ENCODE results near the gene CD109.
"Not testable (repeated sequence)": the region's sequence is repeated elsewhere in the genome, so short reads cannot be mapped to it uniquely, and the experiment has no call there.

The CD109 gene

DNA sequence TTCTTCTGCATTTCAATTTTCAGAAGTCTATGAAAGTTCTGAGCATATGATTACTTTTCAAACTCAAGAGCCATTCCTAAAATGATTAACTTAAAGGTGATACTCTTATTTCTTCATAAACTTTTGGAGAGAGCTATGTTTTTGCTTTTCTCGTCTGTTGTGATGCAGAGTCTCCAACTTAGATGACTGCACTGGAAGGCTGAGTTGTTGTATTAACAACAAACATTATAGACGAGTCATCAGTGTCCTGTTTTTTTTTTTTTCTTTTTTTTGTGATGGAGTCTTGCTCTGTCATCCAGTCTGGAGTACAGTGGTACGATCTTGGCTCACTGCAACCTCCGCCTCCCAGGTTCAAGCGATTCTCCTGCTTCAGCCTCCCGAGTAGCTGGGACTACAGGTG, 101.9 kb downstream of the CD109 start:
- no peak for DNase-seq

DNA sequence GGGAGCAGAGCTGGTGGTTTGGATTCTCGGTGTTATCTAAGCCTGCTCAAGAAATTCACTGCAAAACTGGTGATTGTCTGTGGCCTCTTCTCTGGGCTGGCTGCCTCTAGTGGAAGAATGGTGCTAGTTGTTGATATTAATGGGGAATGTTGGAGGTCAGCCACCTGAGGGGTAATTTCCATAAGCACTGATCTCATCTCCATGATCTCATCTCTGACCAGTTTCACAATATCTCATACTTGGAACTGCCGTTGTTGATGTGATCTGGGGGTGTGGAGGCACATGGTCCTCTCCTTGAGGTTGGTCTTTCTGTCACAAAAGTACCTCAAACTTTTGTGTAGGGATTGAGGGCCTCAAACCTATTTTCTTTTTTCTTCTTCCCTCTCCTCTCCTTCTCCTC, 102.6 kb downstream of the CD109 start:
- DNase-seq = peak; percentile 38

DNA sequence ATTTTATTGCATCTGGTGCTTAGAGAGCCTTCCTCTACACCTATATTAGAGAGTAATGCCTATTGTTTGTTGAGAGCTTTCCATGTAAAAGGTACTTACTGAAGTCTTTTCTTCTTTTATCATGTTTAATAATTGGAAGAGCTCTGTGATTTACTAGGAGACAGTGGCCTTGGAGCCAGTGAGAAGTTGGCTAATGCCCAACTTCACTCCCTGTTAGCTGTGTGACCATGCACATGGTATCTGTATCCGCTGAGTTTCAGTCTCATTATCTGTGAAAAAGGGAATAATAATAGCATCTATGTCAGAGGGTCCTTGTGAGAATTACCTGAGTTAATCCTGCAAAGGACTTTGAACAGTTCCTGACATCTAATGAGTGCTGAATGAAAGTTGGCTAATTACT, 105.0 kb downstream of the CD109 start:
- DNase-seq = no peak

DNA sequence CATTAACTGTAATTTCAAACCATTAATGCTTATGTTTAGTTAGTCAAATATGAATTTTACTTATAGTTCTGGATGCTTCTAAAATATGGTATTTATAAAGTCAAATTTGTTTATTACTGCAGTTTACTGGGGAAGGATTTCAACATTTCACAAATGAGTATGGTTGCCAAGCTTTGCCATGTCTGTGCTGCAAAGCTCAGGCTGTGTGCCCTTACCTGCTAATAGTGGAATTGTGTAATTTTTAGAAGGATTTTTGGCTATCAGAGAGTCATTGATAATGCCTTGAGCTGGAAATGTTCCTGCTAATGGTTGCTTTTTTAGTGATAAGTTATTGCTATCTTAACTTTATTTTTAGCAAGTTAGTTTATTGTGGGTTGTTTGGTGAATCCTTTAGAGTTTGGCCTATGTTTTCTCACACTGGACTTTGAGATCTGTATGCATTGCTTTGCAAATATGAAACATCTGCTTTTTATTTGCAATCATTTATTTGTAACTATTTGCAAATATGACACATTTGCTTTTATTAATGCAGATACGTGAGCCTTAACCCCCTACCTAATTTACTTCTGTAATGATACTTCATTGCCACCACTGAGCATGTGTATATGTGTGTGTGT, 105.8 kb downstream of the CD109 start:
- DNase-seq = no peak

DNA sequence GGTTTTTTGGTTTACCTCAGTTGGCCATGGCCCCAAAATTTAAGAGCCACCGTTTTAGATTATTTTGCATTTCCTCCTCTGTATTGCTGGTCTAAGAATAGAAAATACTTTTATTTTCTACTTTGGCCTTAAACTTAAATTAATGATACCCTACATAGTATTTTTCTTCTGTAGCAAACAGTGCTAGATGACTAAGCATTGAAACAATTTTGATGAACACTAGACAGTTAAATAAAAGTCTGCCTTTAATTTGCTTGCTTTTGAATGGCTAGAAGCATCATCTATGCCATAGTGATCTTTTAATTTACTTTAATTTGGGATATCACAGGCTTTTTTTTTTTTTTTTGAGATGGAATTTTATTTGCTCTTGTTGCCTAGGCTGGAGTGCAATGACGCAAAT, 106.4 kb downstream of the CD109 start:
- no peak for DNase-seq

DNA sequence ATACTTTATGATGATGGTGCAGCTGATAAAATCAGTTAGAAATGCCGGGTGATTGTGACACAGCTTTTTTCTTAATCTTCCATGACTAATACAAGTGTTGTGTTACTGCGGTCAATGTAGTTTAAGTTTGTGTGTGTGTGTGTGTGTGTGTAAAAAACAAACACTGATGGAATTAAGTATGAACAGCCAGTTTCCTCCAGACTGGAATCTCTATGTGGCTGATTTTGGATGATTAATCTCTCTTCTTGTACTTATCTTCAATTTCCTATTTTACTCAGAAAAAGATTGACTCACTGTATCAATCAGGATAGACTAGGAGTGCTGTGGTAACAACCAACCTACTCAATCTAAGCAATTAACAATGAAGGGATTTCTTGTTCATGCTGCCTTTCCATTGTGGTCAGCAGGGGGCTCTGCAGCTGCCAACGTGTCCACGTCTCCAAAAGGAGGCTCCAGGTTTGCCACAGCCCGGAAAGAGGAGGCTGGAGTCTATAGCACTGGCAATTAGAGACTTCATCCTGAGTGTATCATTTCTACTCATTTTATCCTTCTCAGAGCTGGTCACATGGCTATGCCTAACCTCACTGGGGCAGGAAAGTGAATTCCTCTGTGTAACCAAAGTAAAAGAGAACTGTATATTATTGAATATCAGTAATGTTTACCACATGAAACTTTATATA, 107.7 kb downstream of the CD109 start:
- DNase-seq = peak; percentile 58

DNA sequence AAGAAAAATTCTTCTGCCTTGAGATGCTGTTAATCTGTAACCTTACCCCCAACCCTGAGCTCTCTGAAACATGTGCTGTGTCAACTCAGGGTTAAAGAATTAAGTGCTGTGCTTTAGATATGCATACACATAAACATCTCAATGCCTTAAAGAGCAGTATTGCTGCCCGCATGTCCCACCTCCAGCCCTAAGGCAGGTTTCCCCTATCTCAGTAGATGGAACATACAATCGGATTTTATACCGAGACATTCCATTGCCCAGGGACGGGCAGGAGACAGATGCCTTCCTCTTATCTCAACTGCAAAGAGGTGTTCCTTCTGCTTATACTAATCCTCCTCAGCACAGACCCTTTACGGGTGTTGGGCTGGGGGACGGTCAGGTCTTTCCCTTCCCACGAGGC, 109.2 kb downstream of the CD109 start:
- DNase-seq = not testable (repeated sequence)

DNA sequence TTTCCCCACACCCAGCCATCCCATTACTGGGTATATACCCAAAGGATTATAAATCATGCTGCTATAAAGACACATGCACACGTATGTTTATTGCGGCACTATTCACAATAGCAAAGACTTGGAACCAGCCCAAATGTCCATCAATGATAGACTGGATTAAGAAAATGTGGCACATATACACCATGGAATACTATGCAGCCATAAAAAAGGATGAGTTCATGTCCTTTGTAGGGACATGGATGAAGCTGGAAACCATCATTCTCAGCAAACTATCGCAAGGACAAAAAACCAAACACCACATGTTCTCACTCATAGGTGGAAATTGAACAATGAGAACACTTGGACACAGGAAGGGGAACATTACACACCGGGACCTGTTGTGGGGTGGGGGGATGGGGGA, 110.0 kb downstream of the CD109 start:
- DNase-seq = not testable (repeated sequence)

DNA sequence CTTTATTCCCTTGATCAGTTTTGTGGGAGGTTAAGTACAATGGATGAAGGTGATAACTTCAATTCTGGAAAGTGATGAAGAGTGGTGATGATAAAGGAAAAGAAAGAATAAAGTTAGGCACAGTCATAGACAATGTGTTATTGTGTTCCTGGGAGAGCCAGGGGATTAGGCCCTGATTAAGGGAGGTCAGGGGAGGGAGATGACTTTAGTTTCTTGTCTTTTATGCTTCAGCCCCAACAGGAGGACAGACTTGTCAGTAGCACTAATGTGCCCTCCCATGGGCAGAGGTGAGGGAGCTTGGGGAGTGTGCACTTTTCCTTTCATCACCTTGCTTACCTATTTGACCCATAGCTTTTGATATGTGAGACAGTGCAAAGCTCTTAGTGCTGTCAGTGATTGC, 115.7 kb downstream of the CD109 start:
- no peak for DNase-seq

DNA sequence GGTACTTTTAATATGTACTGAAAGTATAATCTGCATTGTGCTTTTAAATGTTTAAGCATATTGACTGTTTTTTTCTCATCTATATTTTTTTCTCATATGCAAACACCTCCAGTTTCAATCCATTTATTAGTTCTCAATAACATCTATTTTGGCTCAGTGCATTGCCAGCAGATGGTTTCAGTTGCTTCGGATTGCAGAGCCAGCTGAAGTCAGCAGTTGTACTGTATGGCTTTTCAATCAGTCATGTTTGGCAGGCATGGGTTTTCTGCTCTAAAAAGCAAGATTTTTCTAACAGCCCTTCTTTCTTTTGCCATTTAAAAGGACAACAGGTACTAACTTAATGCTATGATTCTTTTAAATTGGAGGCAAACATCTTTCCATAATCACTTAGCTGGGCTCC, 121.2 kb downstream of the CD109 start:
- DNase-seq = no peak

DNA sequence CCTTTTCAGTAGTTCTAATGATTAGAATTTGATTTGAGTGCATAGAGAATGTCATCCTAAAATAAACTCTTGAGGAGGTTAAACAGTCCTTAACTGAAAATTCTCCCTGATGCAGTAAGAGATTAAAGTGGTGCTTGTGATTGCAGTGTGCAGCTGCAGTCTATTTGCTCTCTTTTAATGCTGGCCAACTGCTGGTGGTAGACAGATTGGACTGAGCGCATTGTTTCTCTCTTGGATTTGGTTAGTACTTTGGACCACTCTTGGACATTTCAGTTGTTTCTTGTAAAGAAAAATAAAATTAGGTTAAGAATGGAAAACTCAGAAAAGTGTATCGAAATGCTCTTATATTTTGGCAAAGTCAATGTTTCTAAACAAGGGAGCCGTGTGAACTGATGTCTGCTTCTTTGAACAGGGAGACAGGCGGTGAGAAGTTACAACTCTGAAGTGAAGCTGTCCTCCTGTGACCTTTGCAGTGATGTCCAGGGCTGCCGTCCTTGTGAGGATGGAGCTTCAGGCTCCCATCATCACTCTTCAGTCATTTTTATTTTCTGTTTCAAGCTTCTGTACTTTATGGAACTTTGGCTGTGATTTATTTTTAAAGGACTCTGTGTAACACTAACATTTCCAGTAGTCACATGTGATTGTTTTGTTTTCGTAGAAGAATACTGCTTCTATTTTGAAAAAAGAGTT, 127.2 kb downstream of the CD109 start:
- DNase-seq = no peak

DNA sequence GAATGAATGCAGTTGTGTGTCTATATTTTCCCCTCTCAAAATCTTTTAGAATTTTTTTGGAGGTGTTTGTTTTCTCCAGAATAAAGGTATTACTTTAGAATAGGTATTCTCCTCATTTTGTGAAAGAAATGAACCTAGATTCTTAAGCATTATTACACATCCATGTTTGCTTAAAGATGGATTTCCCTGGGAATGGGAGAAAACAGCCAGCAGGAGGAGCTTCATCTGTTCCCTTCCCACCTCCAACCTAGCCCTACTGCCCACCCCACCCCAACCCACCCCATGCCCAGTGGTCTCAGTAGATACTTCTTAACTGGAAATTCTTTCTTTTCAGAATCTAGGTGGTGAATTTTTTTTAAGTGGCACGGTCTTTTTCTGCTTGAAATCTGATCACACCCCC, 127.8 kb downstream of the CD109 start:
- DNase-seq = no peak

DNA sequence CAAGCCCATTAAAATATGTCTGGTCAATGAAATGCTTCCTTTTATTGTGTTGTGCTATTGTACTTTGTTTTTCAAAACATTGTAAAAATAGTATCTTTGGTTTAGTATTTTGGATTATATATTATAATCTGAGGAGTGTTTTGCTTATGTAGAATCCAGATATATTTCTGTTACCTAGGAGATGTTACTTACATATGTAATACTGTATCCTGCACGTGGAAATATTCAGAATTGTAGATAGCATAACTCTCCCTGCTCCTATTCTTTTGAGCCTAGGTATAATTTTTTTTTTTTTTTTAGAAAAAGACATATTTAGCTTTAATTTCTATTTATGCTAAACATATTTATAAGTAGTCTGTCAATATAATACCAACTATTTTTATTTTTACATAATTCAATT, 130.6 kb downstream of the CD109 start:
- no peak for DNase-seq

DNA sequence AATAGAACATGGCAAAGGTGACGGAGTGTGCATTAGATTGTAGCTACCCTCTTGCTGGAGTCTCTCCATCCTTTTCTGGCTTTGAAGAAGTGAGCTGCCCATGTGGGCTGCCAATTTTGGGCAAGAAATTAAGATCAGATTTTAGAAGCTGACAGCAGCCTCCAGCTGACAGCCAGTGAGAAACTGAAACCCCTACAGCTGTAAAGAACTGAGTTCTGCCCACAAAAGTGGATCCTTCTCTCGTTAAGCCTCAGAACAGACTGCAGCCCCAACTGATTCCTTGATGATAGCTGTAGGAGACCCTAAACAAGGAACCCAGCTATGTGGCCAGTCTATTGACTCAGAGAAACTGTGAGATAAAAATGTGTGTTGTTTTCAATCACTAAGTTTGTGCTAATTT, 134.1 kb downstream of the CD109 start:
- DNase-seq = no peak

DNA sequence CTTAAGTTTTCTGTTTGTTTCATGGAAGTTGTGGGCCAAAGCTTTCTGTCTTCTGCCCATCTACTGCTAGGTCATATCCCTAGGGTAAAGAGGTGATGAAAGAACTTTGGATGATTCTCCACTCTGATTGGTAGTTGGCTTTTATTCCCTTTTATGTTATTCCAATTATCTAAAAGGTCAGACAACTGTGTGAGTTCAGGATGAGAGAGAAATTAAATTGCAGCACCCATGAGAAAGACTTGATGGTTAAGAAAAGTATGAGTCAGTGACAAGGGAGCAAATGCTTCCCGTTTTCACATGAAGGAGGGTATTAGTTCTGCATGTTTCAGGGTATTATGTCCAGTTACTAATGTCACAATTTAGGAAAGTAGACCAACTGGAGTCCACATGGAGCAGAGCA, 136.3 kb downstream of the CD109 start:
- no peak for DNase-seq

DNA sequence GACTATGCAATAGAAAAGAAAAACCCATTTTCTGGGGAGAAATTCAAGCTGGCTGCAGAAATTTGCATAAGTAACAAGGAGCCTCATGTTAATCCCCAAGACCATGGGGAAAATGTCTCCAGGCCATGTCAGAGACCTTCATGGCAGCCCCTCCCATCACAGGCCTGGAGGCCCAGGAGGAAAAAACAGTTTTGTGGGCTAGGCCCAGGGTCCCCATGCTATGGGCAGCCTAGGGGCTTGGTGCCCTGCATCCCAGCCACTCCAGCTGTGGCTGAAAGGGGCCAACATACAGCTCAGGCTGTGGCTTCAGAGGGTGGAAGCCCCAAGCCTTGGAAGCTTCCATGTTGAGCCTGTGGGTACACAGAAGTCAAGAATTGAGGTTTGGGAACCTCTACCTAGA, 148.7 kb downstream of the CD109 start:
- DNase-seq = not testable (repeated sequence)

DNA sequence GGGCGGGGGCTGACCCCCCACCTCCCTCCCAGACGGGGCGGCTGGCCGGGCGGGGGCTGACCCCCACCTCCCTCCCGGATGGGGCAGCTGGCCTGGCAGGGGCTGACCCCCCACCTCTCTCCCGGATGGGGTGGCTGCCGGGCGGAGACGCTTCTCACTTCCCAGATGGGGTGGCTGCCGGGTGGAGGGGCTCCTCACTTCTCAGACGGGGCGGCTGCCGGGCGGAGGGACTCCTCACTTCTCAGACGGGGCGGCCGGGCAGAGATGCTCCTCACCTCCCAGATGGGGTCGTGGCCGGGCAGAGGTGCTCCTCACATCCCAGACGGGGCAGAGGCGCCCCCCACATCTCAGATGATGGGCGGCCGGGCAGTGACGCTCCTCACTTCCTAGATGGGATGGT, 155.0 kb downstream of the CD109 start:
- not testable (repeated sequence) for DNase-seq

DNA sequence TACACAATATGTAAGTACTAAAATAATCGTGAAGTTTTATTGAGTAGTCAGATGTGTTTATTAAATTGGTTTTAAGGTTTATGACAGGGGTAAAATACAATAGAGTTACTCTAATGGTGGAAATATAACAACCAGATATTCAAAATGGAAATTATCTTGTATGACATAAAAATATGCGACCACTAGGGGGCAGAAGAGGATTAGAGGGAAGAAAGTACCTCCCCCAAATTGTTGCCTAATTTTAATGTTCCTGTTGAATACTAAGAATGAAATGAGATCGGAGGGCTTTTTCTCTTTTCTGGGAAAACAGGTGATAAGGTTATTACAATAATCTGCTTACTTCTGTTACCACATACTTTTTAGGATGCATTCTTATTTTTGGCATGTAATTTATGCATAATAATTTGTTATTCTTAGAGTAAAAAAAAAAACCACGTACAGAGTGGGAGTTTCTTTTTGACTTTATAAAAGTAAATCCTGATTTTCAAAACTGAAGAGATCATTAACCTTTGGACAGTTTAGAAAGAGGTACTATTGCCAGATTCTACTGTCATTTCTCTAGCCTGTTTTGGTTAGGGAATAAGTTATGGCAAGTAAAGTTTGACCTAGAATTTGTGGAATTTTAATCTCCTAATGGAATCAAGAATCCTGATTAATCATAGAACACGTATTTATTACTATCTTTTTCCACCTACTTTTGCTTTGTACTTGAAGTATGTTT, 159.2 kb downstream of the CD109 start:
- peak; percentile 90 for DNase-seq

DNA sequence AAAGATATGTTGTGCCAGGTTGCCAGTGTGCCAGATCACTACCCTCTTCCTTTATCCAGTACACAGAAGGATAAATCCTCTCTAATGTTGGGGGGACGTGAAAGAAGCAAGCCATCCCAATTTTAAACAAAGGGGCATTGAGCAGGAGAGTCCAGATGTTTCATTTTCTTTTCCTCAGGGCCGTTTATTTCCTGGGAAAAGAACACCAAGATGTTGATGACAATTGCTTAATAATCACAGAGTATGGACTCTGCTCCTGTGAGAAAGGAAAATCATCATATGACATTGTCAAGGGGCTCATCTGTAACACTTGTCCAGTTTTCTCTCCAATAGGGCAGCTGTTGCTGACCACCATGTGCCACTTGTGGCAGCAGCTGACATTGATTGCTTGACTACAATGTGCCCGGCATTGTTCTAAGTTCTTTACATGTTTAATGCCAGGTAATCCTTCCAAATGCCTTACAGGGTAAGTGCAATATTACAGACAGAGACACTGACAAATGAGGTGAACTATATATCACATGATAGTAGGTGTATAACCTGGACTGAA, 161.4 kb downstream of the CD109 start:
- no peak for DNase-seq

DNA sequence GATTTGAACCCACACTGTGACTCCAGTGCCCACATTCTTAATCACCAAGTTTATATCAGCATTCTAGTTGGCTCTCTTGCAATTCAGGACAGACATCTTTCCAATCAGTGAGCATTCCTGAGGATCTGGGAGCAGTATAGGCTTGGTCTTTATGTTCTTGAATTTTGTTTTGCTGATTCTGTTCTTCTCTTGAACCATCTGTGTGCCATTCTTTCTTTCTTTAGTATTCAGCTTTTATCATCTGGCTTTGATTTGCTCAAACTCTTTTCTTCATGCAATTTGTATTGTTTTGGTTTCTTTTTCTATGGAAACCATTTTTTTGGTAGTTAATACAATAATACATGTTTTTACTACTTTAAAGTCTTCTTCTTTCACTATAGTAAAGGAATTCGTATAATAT, 162.4 kb downstream of the CD109 start:
- DNase-seq = no peak

DNA sequence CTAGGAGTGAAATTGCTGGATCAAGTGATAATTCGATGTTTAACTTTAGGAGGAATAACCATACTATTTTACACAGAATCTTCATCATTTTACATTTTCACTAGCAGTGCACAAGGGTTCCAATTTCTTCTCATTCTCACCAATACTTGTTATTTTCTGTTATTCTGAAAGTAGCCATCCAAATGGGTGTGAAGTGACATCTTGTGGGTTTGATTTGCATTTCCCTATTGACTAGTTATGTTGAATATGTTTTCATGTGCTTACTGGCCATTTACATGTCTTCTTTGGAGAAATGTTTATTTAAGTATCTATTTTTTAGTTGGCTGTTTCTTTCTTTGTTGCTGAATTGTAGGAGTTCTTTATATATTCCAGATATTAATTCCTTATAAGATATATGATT, 164.3 kb downstream of the CD109 start:
- DNase-seq = no peak

DNA sequence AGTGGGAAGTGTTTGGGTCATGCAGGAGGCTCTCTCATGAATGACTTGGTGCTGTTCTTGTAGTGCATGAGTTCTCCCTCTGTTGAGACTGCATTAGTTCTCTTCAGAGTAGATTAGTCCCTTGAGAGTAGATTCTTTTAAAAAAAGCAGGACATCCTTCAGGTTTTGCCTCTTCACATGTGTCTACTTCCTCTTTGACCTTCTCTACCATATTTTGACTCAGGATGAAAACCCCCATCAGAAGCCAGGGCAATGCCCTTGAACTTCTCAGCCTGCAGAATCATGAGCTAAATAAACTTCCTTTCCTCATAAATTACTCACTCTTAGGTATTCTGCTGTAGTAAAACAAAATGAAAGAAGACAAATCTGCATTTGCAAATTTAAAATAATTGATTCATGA, 170.3 kb downstream of the CD109 start:
- no peak for DNase-seq

DNA sequence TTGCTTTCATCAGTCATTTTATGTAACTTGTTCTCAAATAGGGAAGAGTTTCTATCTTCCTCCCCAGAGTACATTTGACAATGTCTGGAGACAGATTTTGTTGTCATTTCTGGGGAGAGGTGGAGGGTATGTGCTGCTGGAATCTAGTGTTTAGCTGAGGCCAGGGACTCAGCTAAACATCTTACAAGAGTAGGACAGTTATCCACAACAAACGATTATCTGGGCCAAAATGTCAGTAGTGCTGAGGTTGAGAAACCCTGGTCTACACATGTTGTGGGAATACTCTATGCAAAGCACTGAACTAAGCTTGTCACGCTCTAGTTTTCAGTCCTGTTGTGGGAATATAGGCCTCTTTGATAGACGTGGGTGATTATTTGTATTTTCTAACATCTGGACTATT, 171.4 kb downstream of the CD109 start:
- DNase-seq = no peak

DNA sequence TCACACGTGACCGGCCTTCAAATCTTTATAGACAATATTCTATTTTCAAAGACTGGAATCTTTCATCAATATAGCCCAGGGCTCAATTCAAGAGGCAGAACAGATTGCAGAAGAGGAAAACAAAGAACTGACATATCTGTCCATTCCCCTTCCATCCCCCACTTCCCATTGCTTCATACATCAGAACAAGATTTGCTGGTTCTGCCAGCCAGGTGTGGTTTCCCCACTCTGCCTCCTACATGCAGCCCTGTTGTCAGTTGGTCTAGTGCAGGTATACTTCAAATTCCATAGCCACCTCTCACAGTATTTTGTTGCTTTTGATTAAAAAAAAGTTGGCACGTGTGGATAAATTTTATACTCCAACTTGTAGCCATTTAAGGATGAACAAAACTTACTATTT, 174.9 kb downstream of the CD109 start:
- no peak for DNase-seq
